HG03139 (cell line): ENCODE results near the gene OPN5.

Experiments used
- ATAC-seq: cut with Tn5 transposase; IDR thresholded peaks from one replicate; pipeline ENCODE4 v1.9.1; 2021; ENCODE audit not compliant: unreplicated experiment

Gene OPN5

GRCh38 chr6:47787620-47788497 lies 6.0 kb downstream of the OPN5 start:
- peak; percentile 83 for ATAC-seq

- no peak for ATAC-seq
Measured at GRCh38 chr6:47788498-47788884, 6.7 kb downstream of the OPN5 start.

- ATAC-seq = no peak
Measured at GRCh38 chr6:47789553-47789952, 7.7 kb downstream of the OPN5 start.

GRCh38 chr6:47792216-47792733 lies 10.4 kb downstream of the OPN5 start:
- ATAC-seq = no peak

- no peak for ATAC-seq
Measured at GRCh38 chr6:47794577-47795135, 12.8 kb downstream of the OPN5 start.

- no peak for ATAC-seq
Measured at GRCh38 chr6:47801984-47802383, 20.2 kb downstream of the OPN5 start.

- ATAC-seq = no peak
Measured at GRCh38 chr6:47804821-47805220, 23.0 kb downstream of the OPN5 start.

GRCh38 chr6:47809873-47810272 lies 28.0 kb downstream of the OPN5 start:
- no peak for ATAC-seq

GRCh38 chr6:47810885-47811284 lies 29.1 kb downstream of the OPN5 start:
- ATAC-seq = no peak

GRCh38 chr6:47811443-47811842 lies 29.6 kb downstream of the OPN5 start:
- no peak for ATAC-seq

GRCh38 chr6:47817749-47818148 lies 35.9 kb downstream of the OPN5 start:
- ATAC-seq = no peak

GRCh38 chr6:47819461-47819860 lies 37.6 kb downstream of the OPN5 start:
- no peak for ATAC-seq

GRCh38 chr6:47822856-47823554 lies 41.2 kb downstream of the OPN5 start:
- no peak for ATAC-seq

- ATAC-seq = no peak
Measured at GRCh38 chr6:47832386-47833100, 50.7 kb downstream of the OPN5 start.

GRCh38 chr6:47834196-47834595 lies 52.4 kb downstream of the OPN5 start:
- ATAC-seq = no peak

- no peak for ATAC-seq
Measured at GRCh38 chr6:47836046-47836445, 54.2 kb downstream of the OPN5 start.

- peak; percentile 62 for ATAC-seq
Measured at GRCh38 chr6:47836639-47837038, 54.8 kb downstream of the OPN5 start.

- ATAC-seq = no peak
Measured at GRCh38 chr6:47839645-47840044, 57.8 kb downstream of the OPN5 start.

GRCh38 chr6:47844881-47845280 lies 63.0 kb downstream of the OPN5 start:
- no peak for ATAC-seq

- no peak for ATAC-seq
Measured at GRCh38 chr6:47846752-47847151, 64.9 kb downstream of the OPN5 start.

GRCh38 chr6:47851091-47851490 lies 69.3 kb downstream of the OPN5 start:
- ATAC-seq = no peak
